HG02884 (cell line): ENCODE results near the gene SMIM21.

Experiments
- ATAC-seq: cut with Tn5 transposase; IDR thresholded peaks from one replicate; pipeline ENCODE4 v1.9.1; 2021; ENCODE audit warnings: mild to moderate bottlenecking, moderate library complexity; ENCODE audit not compliant: unreplicated experiment

Gene SMIM21

DNA sequence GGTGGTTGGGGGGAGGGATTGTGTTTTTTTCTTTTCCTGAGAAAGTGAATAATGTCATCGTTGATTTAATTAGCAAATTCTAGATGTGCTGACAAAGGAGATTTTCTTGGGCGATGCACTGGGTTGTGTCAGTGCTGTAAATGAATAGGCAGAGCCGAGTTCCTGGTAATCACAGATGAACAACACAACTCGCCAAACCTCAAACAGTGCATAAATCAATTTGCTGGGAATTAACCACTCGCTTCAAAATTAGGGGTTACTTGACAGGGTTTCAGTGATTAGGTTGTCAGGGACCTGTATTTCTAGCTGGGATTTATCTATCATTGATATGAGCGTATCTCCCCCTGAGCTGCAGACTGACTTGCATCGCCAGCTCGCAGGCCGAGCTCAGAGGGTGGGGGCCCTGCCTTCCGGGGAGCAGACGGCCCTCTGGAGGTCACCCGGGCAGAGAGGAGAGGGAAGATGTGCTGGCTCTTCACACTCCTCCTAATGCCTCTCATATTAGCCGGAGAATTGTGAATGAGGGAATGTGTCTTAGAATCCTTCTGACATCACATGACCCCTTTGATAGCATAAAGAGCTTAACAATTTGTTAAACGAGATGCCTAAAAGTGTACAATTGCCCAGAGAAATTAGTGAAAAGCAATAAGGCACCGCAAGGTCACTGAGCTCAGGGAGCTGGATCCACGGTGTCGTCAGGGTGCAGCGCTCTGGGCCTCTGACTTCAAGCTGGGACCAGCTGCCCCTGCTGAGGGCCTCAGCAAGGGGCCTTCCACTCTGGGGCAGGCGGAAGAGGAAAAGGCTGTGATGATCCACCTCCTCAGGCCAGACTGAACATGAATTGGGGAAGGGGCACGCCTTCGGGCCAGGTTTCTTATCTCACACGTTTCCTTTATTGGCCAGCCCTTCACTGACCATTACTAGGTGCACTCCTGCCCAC is 48.9 kb downstream of the SMIM21 start:
- ATAC-seq, result no peak

DNA sequence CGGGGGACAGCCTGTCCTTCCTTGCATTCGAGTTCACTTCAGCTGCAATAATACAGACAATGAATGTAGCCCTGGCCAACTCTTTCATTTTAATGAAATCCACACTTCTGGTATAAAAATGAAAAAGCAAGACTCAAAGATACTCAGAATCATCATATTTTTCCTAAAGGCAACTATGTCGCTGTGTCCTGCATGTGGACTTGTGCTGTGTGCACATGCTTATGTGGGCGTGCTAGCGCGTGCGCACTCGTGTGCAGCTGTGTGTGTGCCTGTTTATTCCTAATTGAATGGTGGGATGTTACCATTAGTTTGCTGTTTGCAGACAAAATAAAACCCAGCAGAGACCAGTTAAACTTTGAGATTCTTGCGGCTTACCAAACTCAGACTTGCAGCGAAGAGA is 49.6 kb downstream of the SMIM21 start:
- ATAC-seq, result no peak

DNA sequence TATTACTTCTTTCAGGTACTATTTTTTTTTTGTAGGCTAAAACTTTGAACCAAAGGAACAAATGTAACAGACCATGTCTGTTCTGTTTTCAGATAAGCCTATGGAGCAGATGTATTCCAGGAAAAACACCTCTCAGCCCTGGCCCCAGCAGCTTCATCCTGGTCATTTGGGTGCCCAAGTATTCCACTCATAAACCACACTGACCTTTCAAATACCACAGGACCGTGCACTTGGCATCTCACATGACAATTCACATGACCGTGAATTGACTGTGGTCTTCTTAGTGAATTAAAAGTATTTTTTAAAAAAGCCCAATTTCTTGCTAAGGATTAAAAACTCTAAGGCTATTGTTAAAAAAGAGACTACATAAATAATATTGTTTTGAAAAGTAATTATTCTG is 50.2 kb downstream of the SMIM21 start:
- ATAC-seq, result no peak

DNA sequence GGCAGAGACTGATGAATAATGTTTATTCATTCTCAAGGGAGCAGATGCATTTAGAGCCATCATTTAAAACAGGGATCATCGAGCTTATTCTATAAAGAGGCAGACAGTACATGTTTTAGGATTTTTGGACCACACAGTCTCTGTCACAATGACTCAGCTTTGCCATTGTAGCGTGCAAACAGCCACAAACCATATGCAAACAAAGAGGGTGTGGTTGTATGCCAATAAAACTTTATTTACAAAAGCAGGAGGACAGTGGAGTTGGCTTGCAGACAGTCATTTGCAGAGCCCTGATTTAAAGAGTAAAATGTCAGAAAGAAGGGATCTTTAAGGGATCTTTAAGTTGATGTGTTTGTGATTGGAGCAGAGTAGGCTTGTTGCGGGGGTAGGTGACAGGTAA is 51.5 kb downstream of the SMIM21 start:
- no peak for ATAC-seq

DNA sequence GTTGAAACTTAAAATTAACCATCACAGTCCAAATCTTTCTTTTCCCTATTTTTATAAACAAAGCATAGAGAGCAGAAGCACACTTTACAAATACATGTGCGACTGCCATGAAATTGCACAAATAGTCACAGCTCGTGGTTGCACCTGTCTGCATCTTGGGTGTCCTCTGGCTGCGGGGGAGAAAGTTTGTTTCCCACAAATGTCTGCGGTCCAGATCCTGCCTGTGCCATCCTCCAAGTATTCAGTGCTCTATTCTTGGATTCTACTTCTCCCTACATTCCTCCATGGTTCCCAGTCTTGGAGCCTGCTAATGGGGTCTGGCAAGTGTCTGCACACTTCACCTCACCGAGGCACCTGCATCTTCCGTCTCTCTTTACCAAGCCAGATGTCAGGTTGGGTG is 52.2 kb downstream of the SMIM21 start:
- ATAC-seq, result no peak

DNA sequence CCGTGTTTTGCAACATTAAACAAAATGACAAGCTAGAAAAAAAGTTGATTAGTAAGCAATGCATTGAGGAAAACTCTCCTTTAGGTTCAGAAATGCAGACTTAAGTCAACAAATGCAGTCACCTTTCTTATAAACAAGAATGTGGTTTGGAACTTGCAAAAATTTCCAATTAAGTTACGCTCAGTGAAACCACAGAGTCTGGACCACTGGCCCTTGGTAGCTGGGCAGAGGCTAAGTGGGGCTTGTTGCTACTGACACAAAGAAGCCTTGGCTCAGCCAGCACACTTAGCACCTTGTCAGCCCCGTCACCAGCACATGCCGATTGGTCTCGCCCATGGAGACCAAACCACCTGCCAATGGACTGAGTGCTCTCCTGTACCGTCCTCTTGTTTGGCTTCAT is 53.0 kb downstream of the SMIM21 start:
- no peak for ATAC-seq

DNA sequence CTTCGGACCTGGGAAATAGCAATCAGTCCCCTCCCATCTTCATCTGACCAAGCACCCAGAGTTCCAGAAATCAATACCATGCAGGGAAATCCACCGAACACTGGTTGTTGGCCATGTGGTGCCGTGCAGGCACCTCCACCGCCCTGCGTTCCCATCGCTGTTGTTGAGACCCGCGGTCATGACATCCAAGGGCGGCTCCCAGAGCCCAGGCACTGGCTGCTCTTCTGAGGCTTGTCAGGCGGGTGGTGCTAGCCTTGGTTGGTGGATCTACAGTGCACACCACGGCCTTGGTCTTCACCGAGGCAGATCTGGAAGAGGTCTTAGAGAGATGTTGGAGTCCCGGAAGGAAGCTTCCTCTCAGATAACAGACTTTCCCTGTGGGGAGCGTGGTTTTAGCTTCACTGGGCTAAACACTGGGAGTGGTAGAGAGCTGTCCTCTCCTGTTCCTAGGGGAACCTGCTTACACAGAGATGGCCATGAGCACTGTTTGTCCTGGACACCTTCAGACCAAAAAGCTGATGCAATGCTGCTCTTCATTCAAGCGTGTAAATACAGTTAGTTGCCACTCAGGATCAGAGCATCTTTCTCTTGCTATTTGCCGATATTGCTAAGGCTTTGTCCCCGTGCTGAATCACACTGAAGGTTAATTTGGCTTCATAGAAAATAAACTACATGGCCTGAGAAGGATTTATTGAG is 58.3 kb downstream of the SMIM21 start:
- ATAC-seq, result no peak

DNA sequence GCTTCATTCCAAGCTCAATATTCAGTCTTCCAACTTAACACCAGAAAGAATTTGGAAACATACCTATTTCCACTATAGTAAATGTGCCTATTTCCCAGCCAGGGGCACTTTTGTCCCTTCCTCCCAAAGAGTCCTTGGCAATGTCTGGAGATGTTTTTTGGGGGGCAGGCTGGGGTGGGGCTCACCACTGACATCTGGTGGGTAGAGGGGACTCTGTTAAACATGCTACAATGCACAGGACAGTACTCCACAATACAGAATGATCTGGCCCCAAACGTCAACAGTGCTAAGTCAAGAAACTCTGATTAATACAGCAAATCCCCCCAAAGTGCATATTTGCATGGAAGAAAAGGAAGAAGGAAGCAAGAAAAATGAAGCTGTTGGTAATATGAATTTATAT is 61.7 kb downstream of the SMIM21 start:
- no peak for ATAC-seq

DNA sequence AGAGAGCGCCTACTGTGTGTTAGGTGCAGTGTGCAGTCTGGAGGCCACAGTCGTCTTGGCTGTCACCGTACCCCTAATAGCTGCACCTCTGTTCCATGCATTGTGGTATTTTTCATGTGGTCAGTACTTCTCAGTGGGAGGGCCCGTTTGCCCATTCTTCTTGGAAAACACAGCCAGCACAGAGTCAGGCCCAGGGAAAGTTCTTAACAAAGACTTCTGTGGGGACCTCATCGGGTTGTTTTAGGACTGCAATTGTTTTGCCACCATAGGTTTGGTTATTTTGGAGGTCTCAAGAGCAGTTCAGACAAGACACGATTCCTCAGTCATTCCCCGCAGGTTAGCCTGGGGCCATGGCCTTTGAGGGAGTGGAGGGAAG is 62.3 kb downstream of the SMIM21 start:
- ATAC-seq, result no peak

DNA sequence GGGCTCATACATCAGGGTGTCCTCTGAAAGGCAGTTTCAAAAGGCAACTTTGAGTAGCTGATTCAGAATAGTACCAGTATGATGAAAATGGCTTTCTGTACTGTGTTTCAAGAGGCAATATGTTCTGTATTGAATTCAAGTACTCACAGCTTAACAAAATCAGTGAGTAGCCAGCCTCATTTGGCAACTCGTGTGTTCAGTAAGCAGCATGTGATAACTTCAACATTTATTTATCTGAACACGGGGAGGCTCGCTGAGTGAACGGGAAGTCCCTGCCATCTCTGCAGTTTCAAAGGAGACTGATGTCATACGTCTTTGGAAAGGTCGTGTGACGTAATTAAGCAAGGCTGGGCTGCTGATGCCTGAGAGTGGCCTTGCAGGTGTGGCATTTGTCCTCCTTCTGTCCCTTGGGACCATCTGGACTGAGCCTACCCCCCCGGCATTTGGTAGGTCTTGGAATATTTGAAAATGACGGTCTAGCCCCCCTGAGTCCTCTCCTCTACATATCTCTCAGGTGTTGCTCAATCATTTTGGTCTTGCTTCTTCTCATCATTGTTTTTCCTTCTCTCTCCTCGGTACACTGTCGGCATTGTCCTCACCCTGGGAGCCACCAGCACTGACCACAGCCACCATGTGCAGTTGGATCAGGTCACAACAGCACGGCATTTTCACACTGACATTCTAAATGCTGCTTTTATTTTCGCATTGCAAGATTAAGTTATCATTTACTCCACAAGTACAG is 62.8 kb downstream of the SMIM21 start:
- ATAC-seq, result no peak

DNA sequence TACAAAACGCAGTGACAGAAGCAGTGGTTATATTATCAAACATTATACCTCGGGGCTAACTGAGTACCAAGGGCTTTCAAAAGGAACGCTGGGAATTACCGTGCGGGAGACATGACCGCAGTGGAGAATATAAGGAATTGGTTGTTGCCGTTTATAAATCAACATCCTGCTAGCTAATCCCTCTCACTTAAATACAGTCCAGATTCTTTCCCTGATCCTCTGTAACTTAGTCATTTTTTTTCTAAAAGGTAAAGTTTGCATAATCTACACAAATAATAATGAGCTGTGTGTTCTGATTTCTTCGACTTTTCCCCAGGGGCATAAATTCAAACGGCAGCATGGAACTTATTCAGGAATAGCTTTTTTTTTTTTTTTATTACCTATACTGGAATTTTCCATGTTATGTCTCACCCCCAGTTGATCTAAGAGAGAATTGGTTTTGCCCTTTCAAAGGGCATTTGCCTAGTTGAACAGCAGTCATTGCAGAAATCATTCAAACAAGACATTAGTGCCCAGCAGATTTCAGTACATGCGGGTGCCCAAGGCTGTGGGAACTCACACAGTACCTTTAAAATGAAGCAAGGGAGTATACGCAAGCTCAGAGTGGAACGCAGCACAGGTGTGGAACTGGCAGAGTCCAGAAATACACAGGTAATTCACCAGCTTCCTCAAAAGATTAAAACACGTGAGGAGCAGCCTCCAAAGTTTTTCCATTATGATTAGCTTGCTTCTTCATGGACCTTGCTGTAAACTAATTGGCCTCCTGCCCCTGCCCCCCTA is 63.9 kb downstream of the SMIM21 start:
- no peak for ATAC-seq

DNA sequence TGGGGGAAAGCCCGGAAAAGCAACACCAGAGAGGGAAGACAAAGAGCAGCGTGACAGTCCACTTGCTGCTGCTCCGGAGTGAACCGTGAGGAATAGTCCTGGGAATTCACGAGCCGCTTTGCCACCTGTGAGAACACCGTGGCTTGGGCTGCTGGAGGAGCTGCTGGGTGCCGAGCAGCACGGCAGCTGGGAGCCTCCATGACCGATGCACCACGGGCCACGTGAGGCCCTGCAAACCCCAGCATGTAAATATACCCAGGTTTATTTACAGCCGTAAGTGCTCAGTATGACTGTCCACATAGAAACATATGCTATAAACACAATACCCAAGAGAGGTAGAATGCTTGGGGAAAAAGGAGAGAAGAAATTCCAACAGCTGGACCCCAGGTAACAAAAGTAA is 65.1 kb downstream of the SMIM21 start:
- no peak for ATAC-seq

DNA sequence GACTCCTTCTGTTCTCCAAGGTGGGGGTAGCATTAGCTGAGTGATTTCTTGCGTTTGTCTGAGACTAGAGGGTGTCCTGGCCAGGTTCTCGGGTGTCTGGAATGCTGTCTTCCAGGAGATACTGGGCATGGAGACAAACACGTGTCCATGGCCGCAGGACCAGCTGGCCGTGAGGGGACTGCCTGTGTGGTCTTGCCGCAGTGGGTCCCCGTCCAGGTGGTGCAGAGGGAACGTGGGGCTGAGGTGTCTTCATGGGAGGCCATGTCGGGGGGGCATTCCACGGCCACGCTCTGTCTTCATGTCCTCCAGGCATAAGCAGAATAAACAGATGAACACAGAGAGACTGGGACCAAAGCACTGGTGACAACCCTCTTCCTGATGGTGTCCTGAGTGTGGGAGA is 66.6 kb downstream of the SMIM21 start:
- ATAC-seq, result no peak

DNA sequence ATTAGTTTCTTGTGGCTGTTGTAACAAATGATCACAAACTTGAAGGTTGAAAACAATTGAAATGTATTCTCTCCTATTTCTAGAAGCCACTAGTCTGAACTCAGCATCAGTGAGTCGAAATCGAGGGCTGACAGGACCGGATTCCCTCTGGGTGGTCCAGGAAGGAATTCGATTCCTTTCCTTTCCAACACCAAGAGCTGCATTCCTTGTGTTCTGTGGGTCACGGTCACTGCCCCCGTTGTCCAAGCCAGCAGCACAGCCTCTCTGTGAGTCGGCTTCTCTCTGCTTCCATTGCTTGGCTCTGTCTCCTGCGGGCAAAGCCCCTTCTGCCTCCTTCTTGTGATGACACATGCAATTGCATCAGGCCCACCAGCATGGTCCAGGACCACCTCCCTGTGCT is 67.3 kb downstream of the SMIM21 start:
- ATAC-seq, result no peak
